GM21825 (cell line): ENCODE data around the gene GDI2.
"Not testable (repeated sequence)": the region's sequence is repeated elsewhere in the genome, so short reads cannot be mapped to it uniquely, and the experiment has no call there.

ENCODE experiments used
- ATAC-seq: cut with Tn5 transposase; IDR thresholded peaks from one replicate; pipeline ENCODE4 v1.9.1; 2021; ENCODE audit warnings: mild to moderate bottlenecking, moderate library complexity; ENCODE audit not compliant: unreplicated experiment

The GDI2 gene

GRCh38 chr10:5828725-5829124 is 15.5 kb upstream of the GDI2 start:
- ATAC-seq = no peak

DNA sequence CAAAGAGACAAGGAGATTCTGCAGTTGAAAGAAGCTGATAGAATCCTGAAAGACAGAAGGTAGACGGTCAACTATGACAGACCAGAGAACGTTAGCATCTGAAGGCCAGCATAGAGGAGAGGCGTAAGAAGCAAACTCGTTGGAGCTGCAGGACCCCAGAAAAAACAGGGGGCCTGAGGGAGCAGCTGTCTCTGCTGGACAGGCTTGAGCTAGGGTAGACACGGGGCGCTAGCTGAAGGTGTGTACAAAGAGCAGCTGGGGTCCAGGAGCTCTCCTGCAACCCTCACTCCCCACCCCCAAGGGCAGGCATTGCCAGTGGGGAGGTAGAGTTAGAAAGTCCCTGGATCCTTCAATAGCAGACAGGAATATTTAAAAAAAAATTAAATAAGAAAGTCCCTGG is 14.6 kb upstream of the GDI2 start:
- ATAC-seq = no peak

DNA sequence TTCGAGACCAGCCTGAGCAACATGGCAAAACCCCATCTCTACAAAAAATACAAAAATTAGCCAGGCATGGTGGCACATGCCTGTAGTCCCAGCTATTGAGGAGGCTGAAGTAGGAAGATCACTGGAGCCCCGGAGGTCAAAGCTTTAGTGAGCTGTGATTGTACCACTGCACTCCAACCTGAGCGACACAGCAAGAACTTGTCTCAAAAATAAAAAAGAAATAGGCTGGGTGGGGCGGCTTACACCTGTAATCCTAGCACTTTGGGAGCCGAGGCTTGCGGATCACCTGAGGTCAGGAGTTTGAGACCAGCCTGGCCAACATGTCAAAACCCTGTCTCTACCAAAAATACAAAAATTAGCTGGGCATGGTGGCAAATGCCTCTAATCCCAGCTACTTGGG is 13.3 kb upstream of the GDI2 start:
- ATAC-seq = not testable (repeated sequence)

- no peak for ATAC-seq
Observed at GRCh38 chr10:5818894-5819293, 5.7 kb upstream of the GDI2 start.

- ATAC-seq = no peak
Observed at GRCh38 chr10:5818048-5818331, 4.8 kb upstream of the GDI2 start.

GRCh38 chr10:5817322-5818047 is 4.3 kb upstream of the GDI2 start:
- no peak for ATAC-seq

DNA sequence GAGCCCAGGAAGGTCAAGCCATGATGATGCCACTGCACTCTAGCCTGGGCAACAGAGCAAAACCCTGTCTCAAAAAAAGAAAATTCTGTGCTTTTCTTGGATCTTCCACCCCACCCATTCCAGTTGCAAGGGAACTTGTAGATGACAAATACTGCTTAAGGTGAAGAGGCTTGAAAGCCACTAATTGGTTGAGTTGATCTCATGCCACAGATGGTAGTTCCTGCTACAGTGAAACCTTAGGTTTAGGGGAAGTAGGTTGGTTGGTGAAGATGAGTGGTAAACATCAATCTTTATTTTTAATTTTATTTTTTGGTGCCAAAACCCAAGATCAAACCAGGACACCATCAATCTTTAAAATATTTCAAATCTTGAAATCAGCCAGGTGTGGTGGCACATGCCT is 2.9 kb upstream of the GDI2 start:
- ATAC-seq = no peak

GRCh38 chr10:5814110-5815107 is 1.2 kb upstream of the GDI2 start:
- no peak for ATAC-seq

GRCh38 chr10:5813091-5813340 is 218 bp downstream of the GDI2 start:
- peak; percentile 21 for ATAC-seq

GRCh38 chr10:5812283-5813090 is 747 bp downstream of the GDI2 start:
- ATAC-seq = peak; percentile 19

DNA sequence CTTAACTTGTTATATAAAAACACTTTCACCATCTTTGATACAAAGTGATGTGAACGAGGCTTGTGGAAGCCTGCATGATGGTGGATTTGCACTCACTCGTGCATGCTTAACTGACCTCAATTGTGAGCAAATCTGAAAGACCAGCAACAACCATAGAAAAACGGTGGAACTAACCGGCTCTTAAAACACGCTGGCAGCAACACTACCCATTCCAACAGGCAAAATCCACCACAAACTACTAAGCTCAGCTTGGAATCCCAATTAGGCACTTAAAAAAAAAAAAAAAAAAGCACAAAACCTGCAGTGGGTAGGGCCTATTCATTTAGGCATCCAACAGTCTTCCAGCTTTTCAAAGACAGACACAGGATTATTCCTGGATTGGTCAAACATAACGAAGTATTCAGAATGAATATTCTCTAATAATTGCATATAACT is 1.8 kb downstream of the GDI2 start:
- no peak for ATAC-seq

DNA sequence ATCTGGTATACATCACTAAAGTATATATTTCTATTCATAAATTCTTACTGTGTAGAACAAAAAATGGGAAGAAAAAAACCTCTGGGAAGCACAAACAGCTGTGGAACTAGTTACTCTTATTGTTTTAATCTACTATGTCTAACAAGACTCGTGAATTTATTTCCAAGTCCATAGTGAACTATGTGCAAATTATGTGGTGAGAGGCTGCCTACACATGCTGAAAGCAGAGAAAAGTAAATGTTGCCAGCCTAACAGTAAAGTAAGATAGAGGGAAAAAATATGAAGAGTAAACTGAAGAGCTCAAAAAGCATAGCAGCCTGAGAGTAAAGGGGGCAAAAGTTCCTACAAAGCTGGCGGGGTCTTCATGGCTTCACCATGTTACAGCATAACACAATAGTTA is 3.0 kb downstream of the GDI2 start:
- no peak for ATAC-seq

DNA sequence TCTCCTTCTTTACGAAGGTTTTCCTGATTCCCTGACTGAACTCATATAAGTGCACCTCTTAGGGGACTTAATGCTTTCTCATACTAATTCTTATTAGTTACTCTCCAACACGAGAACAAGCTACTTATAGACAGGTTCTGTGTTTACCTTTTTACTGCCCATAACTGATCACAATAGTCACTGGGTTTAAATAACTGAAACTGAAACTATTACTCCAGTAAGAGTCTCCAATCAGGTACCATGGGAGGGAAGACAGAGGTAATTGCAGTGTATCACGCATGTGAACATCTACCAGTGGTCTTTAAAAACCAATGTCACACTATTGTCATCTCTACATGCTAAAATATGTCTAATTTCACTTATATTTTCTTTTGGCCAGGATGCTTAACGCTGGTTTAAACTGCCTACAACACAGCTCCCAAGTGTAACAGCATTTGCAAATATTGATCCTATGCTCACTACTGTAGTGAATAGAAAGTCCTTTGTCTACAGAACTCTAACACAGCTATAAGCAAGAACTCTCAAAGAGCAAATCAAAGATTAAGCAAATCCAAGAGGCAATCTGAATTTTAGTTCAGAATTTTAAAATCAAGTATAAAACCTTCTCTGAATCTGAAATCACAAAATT is 3.6 kb downstream of the GDI2 start:
- ATAC-seq = no peak

- ATAC-seq = not testable (repeated sequence)
Observed at GRCh38 chr10:5808783-5809392, 4.3 kb downstream of the GDI2 start.

DNA sequence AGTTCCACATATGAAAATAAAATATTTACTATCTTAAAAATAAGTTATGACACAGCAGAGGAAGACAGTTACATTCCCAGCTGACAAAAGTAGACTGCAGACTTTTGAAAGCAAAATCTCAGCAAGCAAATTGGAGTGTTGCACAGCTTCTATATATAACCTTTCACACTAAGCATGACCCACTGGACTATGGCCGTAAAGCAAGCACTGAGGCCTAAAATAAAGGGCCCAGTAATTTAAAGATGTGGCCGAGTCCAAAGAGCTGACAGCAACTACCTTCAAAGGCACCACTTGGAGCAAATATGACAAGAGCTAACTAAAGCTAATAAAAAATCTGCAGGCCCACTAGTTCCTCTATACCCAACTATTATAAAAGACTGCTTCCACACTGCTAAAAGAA is 6.5 kb downstream of the GDI2 start:
- ATAC-seq = no peak

GRCh38 chr10:5805711-5806110 is 7.5 kb downstream of the GDI2 start:
- ATAC-seq = no peak

DNA sequence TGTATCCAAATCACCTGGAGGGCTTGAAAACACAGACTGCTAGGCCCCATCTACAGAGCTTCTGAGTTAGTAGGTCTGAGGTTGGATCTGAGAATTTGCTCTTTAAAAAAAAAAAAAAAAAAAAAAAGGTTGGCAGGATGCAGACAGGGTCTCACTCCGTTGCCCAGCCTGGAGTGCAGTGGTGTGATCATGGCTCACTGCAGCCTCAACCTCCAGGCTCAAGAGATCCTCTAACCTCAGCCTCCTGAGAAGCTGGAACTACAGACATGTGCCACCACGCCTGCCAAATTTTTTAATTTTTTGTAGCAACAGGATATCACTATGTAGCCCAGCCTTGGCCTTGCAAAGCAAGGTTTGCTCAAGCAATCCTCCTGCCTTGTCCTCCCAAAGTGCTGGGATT is 8.0 kb downstream of the GDI2 start:
- no peak for ATAC-seq

GRCh38 chr10:5804386-5804785 is 8.8 kb downstream of the GDI2 start:
- no peak for ATAC-seq

DNA sequence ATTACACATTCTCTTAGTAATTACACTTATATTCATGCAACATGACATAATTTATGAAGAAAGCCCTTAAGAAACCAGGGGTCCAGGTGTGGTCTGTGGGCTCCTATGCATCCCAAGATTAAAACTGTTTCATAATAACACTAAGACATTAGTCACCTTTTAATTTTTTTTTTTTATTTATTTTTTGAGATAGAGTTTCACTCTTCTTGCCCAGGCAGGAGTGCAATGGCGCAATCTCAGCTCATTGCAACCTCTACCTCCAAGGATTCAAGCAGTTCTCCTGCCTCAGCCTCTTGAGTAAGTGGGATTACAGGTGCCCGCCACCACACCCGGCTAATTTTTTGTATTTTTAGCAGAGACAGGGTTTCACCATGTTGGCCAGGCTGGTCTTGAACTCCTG is 12.5 kb downstream of the GDI2 start:
- no peak for ATAC-seq

DNA sequence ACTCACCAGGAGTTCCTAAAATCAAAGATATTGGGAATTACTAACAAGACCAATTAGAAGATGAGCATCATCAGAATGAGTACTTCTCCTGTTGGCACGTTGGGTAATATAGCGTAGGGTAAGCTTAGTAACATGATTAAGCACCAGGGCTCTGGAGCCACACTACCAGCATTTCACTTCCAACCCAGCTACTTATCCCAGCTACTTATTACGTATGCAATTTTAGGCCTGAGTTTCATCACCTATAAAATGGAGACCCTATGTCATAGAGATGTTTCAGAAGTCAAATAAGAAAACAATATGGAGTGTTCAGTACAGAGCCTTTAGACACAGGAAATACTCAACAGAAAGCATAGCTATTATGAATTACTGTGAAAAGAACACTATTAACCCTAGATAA is 19.0 kb downstream of the GDI2 start:
- no peak for ATAC-seq

DNA sequence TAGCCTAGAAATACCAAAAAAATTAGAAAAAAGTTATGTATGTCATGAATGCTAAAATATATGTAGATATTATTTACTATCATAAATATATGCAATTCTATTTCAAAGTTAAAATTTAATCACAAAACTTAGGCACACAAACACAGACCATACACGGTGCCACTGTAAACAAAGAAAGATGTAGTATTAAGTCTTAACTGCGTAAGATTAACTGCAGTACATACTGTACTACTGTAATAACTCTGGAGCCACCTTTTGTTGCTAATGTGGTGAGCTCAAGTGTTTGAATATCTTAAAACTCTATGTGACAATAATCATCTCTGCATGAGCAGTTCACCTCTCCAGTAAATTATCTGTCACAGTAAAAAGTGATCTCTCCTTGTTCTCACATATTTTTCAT is 23.6 kb downstream of the GDI2 start:
- no peak for ATAC-seq
